ENCODE measurements around the gene SHB. TPM values are rescaled to one million over a fixed set of nuclear protein-coding genes. Genes with fewer than 3 reads are reported as not detected.
A peak's percentile ranks its signal among the peaks of the same experiment; 100 is the strongest.

SHB gene
- total and polyA plus RNA-seq, 2 experiments from 2014 or later, result 20.8 to 48.3 TPM

GRCh38 chr9:38025166-38025565 is 43.9 kb downstream of the SHB start:
- Histone ChIP-seq H2AFZ (no peak overlapping the region), H3K4me1 (ENCODE audit: insufficient read depth) (peaks cover 56% of the 10 kb centered on the region), H3K4me2 (no peak overlapping the region), H3K9me3 (ENCODE audit: low read depth) (no peaks in the 10 kb centered on the region), H3K4me3 (no peak overlapping the region), H4K20me1 (ENCODE audit: insufficient read depth, poor library complexity, severe bottlenecking) (peaks cover 3% of the 10 kb centered on the region), H3K27me3 (no peaks in the 10 kb centered on the region), H3K9me2 (replicated peaks; ENCODE audit: insufficient read depth) (no peaks in the 10 kb centered on the region), H3K27ac (peak overlapping the region; percentile 78), H3K36me3 (replicated peaks; ENCODE audit: insufficient read depth, low read depth) (no peaks in the 10 kb centered on the region), H3K79me2 (peaks cover 93% of the 10 kb centered on the region)
- no peak for DNase-seq (ENCODE audit: low spot score)
- WGBS (ENCODE audit: low lambda C conversion rate, missing lambda C conversion rate), result 93% methylated on average over 8 of the region's 8 CpGs
- TF ChIP-seq CTCF (IDR thresholded peaks at IDR 0.05; ENCODE audit: poor library complexity), result no peak
- TF ChIP-seq EZH2 (IDR thresholded peaks at IDR 0.05; ENCODE audit: borderline replicate concordance), result no peak
- no peak for TF ChIP-seq EZH2phosphoT487 (IDR thresholded peaks at IDR 0.05; ENCODE audit: low read depth, severe bottlenecking, unreplicated experiment)

GRCh38 chr9:38024036-38024681 is 44.9 kb downstream of the SHB start:
- no peaks in the 10 kb centered on the region for H3K9me3 ChIP-seq (ENCODE audit: low read depth)
- peak; percentile 71 for DNase-seq (ENCODE audit: low spot score)

GRCh38 chr9:38023661-38024035 is 45.4 kb downstream of the SHB start:
- DNase-seq (ENCODE audit: low spot score), result no peak
- H3K4me1 ChIP-seq (ENCODE audit: insufficient read depth), result peaks cover 71% of the 10 kb centered on the region
- peaks cover 78% of the 10 kb centered on the region for H3K79me2 ChIP-seq
- H4K20me1 ChIP-seq (ENCODE audit: insufficient read depth, poor library complexity, severe bottlenecking), result no peaks in the 10 kb centered on the region
- no peaks in the 10 kb centered on the region for H3K9me2 ChIP-seq (replicated peaks; ENCODE audit: insufficient read depth)
- H2AFZ ChIP-seq, result no peak overlapping the region
- TF ChIP-seq EZH2phosphoT487 (IDR thresholded peaks at IDR 0.05; ENCODE audit: low read depth, severe bottlenecking, unreplicated experiment) (no peak), CTCF (IDR thresholded peaks at IDR 0.05; ENCODE audit: poor library complexity) (no peak), EZH2 (IDR thresholded peaks at IDR 0.05; ENCODE audit: borderline replicate concordance) (no peak)
- no peak overlapping the region for H3K4me3 ChIP-seq
- H3K4me2 ChIP-seq, result peak overlapping the region; percentile 43
- 89% methylated on average over 5 of the region's 5 CpGs for WGBS (ENCODE audit: low lambda C conversion rate, missing lambda C conversion rate)
- peak overlapping the region; percentile 78 for H3K27ac ChIP-seq
- H3K27me3 ChIP-seq, result no peaks in the 10 kb centered on the region
- H3K9me3 ChIP-seq (ENCODE audit: low read depth), result no peaks in the 10 kb centered on the region
- no peaks in the 10 kb centered on the region for H3K36me3 ChIP-seq (replicated peaks; ENCODE audit: insufficient read depth, low read depth)

More at GRCh38 chr9:38024036-38024681, 44.9 kb downstream of the SHB start:
- H3K4me3 ChIP-seq, result no peak overlapping the region
- H3K36me3 ChIP-seq (replicated peaks; ENCODE audit: insufficient read depth, low read depth), result no peaks in the 10 kb centered on the region
- TF ChIP-seq EZH2phosphoT487 (IDR thresholded peaks at IDR 0.05; ENCODE audit: low read depth, severe bottlenecking, unreplicated experiment) (no peak), EZH2 (IDR thresholded peaks at IDR 0.05; ENCODE audit: borderline replicate concordance) (no peak), CTCF (IDR thresholded peaks at IDR 0.05; ENCODE audit: poor library complexity) (no peak)
- peak overlapping the region; percentile 43 for H3K4me2 ChIP-seq
- H3K4me1 ChIP-seq (ENCODE audit: insufficient read depth), result peaks cover 66% of the 10 kb centered on the region
- H3K27ac ChIP-seq, result peak overlapping the region; percentile 78
- H2AFZ ChIP-seq, result no peak overlapping the region
- no peaks in the 10 kb centered on the region for H4K20me1 ChIP-seq (ENCODE audit: insufficient read depth, poor library complexity, severe bottlenecking)
- no peaks in the 10 kb centered on the region for H3K9me2 ChIP-seq (replicated peaks; ENCODE audit: insufficient read depth)
- peaks cover 83% of the 10 kb centered on the region for H3K79me2 ChIP-seq
- WGBS (ENCODE audit: low lambda C conversion rate, missing lambda C conversion rate), result 38% methylated on average over 7 of the region's 7 CpGs
- no peaks in the 10 kb centered on the region for H3K27me3 ChIP-seq
